HG03342 (cell line): ENCODE data around the gene CACNA1D.

Experiments
- ATAC-seq: cut with Tn5 transposase; IDR thresholded peaks from one replicate; pipeline ENCODE4 v1.9.1; 2021; ENCODE audit warnings: mild to moderate bottlenecking, moderate library complexity; ENCODE audit not compliant: unreplicated experiment

CACNA1D gene

DNA sequence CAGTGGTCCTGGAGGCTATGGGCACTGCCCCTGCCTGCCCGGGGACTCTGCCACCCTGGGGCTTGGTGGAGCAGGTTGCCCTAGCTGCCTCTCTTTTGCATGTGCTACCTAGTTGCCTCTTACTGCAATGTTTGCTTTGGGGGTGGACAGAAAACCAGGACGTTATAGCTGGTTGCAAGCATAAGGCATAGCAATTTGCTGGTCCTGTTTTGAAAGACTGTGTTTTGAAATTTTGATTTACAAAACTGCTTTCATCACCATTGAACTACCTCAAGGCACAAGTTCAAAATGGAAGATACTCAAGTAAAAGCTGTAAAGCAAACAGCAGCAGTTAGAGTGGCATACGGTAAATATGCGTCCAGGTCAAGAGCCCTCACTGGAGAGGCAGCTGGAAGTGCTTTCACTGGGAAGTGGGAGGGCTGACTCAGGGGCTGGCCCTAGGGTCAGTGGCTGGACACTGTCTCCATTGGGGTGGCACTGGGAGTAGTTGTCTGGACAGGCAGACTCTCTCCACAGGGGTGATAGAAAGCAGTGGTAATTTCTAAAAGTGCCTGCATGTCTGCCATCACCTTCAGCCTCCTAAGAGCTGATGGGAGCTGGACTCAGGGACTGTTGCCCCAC lies 213.7 kb downstream of the CACNA1D start:
- ATAC-seq, result no peak

DNA sequence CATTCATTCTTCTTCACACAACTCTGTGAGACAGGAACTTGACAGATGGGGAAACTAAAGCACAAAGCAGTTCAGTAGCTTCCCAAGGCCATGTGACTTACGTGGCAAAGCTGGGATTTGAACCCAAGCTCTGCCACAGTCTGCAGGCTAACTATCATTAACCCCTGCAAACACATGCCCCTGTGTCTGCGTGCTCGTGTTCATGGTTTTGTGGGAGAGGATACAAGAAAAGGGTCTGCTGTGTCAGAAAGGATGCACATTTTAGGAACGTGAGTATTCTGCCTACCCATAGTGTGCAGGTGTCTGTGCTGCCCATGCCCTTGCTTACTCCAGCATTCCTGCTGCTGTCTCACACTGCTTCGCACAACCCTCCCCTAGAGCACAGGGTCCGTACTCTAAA lies 214.8 kb downstream of the CACNA1D start:
- ATAC-seq, result no peak

DNA sequence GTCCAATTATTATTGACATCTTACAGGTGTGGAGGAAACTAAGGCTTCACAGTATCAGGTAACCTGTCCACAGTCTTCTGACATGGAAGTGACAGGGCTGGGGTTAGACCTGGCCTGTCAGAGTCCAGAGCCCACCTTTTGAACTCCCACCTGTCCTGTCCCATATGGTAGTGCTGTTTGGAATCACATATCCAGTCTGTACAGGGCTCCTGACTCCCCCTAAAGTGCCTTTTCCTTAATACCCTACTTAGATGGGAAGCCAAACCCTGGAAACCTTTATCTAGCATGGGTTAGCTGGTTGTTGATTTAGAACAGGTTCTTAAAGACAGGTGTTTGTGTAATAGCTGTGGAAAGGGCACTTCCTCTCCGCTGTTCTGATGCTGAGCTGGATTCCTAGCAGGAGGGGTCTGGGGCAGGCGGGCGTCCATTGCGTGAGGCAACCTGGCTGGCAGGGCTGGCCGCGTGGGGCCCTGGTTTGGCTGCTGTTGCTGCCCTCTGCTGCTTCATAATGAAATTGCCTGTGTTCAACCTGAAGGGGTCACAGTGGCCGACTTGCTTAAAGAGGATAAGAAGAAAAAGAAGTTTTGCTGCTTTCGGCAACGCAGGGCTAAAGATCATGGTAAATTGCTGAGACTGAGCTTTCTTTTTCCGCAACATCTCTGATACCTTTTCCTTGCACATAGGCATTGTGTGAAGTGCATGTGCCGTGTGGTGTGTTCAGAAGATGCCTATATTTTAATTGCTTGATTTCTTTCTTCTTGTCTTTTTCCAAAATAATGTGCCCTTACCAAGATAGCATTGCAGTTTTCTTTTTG lies 215.7 kb downstream of the CACNA1D start:
- peak; percentile 78 for ATAC-seq

DNA sequence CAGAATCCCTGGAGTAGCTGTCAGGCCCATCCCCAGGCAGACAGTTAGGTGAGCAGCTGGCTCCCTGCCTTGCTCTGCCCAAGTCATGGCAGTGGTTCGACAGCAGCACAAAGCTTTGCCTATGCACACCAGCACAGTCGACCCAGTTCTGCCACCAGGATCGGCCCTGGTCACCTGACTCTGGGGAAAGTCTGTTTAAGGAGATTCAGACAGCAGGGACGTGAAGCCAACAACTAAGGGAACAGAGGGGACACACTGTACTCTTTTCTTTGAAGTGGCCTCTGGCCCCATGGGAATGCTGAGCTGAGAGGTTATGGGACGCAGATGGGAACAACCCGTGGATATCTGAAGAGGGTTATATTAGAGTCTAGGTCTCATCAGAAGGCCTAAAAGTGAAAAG lies 217.0 kb downstream of the CACNA1D start:
- ATAC-seq, result no peak

DNA sequence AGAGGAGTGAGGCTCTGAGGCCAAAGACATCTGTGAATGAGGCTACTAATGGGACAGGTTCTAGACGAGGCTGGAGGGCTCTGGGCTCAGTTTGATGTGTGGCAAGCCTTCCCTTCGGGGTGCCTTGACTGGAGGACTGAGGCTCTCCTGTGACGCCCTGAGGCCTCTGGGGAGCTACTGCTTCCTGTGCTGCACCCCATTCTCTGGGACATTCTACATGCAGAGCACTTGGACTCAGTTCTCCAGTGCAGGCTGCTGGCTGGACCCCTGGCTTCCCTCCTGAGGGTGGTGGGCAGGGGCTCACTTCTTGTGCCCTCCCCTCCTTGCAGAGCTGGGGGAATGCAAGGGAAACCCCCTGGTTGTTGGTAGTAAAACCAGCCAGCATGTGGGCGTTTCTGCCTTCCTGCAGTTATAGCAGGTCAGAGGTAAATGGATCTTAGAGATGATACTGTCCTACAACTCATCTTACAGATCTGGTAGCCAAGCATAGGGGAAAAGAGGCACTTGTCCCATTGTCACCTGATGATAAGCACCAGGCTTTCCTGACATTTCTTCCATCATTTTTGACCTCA lies 218.5 kb downstream of the CACNA1D start:
- ATAC-seq, result no peak

- ATAC-seq, result no peak
Measured at GRCh38 chr3:53713626-53714025, 219.2 kb downstream of the CACNA1D start.

- ATAC-seq, result no peak
Measured at GRCh38 chr3:53715815-53716483, 221.5 kb downstream of the CACNA1D start.

- ATAC-seq, result no peak
Measured at GRCh38 chr3:53716998-53717397, 222.6 kb downstream of the CACNA1D start.

DNA sequence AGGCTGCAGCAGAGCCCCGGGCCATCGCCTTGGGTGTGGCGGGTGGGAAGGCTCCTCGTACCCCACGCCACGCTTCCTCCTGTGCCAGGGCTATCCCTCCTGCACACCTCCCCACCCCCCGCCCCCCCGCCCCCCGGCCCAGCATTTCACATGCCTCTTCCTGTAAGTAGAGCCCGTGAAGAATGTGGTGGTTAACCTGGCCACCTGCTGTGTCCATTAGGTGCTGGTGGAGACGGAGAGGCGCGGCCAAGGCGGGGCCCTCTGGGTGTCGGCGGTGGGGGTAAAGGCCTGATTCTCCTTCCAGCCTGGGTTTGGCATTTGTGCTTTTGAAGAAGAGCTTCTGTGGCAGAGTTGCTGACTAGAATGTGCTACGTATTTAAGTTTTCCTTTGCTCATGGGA lies 224.1 kb downstream of the CACNA1D start:
- ATAC-seq, result no peak

GRCh38 chr3:53719796-53720195 lies 225.4 kb downstream of the CACNA1D start:
- no peak for ATAC-seq

DNA sequence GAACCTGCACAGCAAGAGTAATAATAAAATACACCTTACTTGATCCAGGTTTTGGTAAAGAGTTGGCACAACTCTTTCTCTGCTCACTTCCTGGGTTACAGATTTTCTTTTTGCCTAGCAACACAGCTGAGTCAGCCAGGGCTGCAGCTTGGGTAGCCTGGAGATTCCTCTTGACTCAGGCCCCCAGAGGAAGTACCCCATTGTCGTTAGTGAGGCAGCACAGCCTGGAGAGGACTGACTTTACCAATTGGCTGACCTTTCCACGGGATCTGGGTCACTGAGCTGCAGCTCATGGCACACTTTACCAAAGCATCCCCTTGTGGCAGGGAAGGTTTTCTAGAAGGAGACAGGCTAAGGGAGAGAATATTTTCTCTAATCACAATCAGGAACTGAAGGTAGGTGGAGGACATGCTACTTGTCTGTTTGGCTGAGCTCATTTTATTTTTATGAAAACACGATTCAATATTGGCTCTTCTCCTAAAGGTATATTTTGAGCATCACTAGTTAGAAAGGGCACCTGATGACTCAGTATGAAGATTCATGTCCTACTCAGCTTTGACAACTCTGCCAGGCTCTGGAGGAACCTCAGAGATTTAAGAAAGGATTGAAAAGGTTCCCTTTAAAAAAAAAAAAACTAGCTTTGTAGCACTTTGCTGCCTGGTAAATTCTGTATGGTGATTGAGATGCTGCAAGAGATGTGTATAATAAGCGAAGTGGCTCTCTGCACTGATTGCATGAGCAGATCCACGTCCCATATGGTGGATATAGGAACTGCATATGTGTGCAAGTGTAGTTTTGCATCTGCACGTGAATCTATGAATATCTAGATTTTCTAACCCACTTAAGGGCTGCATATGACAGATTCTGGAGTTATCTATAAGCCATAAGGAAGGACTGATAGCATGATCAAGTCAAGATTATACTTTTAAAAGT lies 227.0 kb downstream of the CACNA1D start:
- ATAC-seq, result no peak

DNA sequence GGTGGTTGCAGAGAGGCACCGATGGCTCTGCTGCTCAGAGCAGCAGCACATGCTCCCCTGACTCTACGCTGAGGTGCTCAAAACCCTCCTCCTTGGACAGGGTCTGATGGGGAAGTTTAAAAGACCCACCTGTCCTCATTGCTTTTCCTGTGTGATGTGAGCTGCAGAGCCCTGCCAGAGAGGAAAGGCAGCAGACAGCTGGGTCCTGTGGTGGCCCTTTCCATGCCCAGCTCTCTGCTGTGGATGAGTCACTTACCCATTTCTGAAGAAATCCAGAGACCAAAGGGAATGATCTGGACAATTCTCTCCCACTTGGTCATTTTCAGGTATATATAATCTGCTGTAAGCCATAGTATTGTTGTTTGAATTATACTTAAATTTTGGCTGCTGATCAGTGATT lies 230.2 kb downstream of the CACNA1D start:
- no peak for ATAC-seq

- ATAC-seq, result no peak
Measured at GRCh38 chr3:53725387-53725995, 231.1 kb downstream of the CACNA1D start.

GRCh38 chr3:53726643-53727042 lies 232.2 kb downstream of the CACNA1D start:
- ATAC-seq, result no peak

DNA sequence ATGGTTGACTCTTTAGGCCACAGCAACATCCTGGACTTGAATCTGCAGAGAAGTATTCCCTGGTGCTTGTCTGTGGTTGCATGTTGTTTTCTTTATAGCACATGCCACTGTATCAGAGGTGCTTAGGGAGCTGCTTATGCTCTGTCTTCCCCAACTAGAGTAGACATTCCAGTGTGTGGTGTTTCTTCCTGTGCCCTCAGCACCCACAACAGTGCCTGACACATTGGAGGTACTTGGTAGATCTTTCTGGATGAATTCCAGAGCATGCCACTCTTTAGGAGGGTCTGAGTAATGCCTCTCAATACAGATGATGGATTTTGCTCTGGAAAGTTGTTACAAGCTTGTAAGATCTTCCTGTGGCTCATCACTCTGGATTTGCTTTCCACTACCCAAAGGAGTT lies 234.2 kb downstream of the CACNA1D start:
- ATAC-seq, result no peak

DNA sequence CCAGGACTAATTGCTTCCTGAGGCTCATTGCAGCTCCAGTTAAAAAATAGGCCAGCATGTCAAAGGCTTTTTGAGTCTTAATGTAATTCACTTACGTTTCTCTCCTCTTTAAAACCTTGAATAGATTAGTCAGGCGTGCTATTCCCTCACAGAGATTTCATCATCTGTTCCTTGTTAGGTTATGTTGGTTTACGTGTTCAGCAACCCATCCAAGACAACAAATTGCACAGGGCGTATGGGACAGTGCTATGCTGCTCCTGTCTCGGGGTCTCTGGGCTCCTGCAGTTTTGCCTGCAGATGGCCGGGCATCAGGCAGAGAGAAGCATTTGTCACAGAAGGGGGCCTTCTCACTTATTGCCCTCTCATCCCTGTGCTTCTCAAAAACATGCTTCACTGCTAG lies 234.7 kb downstream of the CACNA1D start:
- ATAC-seq, result no peak

- no peak for ATAC-seq
Measured at GRCh38 chr3:53729618-53730017, 235.2 kb downstream of the CACNA1D start.

DNA sequence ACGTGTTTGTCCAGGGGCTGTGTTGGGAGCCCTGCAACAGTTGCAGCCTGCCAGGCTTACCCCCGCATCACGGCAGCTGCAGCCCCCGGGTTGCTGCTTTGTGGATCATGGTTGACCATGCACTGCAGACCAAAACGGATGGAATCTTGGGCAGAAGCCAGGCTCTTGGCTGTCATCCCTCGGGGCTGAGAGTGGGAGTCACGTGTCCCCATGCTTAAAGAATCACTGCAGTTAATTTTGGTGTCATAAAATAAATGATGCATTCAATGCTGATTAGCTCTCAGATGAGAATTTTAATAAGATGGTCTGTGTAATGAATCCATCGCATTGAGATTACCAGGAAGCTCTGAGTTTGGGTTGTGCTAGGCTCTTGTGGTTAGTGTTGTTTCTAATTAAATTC lies 236.2 kb downstream of the CACNA1D start:
- ATAC-seq, result no peak

GRCh38 chr3:53731934-53732624 lies 237.7 kb downstream of the CACNA1D start:
- ATAC-seq, result no peak

DNA sequence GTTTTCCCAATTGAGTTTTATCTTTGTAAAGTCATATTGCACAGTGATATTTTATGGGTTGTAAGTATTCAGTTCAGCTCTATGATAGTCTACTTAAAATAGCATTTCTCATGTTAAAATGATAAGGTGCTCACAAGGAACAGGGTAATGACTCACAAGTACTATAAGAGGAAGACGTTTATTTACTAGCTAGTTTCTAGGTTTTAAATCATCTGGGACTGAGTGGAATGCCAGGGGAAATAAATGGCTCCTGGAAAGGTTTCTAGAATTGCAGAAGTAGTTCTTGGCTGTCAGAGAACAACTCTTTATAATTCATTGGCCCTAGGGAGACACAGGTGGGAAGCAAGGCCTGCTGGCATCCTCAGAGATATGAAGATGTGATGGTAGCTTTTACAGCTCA lies 239.0 kb downstream of the CACNA1D start:
- ATAC-seq, result no peak
